ENCODE results near the gene AMOTL1.

The AMOTL1 gene

GRCh38 chr11:94775567-94776327, 7.6 kb downstream of the AMOTL1 start:
- H3K4me3 ChIP-seq (replicated peaks; ENCODE audit: low read depth, low read length): no peak overlapping the region
- DNase-seq (ENCODE audit: extremely low read depth, insufficient read length): no peak

GRCh38 chr11:94776351-94777321, 8.5 kb downstream of the AMOTL1 start:
- DNase-seq (ENCODE audit: extremely low read depth, insufficient read length): no peak
- no peak for TF ChIP-seq CTCF (IDR thresholded peaks at IDR 0.05; ENCODE audit: insufficient read depth, low read length, poor library complexity, severe bottlenecking)
- Histone ChIP-seq H3K27me3 (replicated peaks; ENCODE audit: control insufficient read depth, insufficient read depth, low read length) (no peaks in the 10 kb centered on the region), H3K4me3 (replicated peaks; ENCODE audit: low read depth, low read length) (no peak overlapping the region), H3K36me3 (ENCODE audit: control insufficient read depth, insufficient read depth, low read length) (no peaks in the 10 kb centered on the region)

More at GRCh38 chr11:94775567-94776327, 7.6 kb downstream of the AMOTL1 start:
- no peaks in the 10 kb centered on the region for H3K27me3 ChIP-seq (replicated peaks; ENCODE audit: control insufficient read depth, insufficient read depth, low read length)
- no peaks in the 10 kb centered on the region for H3K36me3 ChIP-seq (ENCODE audit: control insufficient read depth, insufficient read depth, low read length)
- no peak for TF ChIP-seq CTCF (IDR thresholded peaks at IDR 0.05; ENCODE audit: insufficient read depth, low read length, poor library complexity, severe bottlenecking)

DNA sequence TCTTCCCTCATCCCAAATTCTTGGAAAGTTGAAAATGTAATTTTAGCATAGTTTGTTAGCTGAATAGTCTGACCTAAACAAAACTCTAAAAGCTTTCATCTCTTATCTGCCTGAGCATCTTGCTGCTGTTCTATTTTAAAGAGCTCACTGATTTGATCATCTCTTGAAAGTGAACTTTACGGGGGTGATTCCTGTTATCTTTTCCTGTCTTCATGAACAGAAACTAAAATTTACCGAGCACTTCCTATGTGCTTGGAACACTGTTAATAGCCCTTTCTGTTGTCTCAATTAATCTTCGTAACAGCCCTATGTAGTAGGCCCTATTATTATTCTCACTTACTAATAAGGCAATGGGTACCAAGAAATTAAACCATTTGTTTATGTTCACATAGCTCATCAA, 12.3 kb downstream of the AMOTL1 start:
- TF ChIP-seq CTCF (IDR thresholded peaks at IDR 0.05; ENCODE audit: insufficient read depth, low read length, poor library complexity, severe bottlenecking): no peak
- DNase-seq (ENCODE audit: extremely low read depth, insufficient read length): no peak
- no peak overlapping the region for H3K4me3 ChIP-seq (replicated peaks; ENCODE audit: low read depth, low read length)
- no peaks in the 10 kb centered on the region for H3K36me3 ChIP-seq (ENCODE audit: control insufficient read depth, insufficient read depth, low read length)
- H3K27me3 ChIP-seq (replicated peaks; ENCODE audit: control insufficient read depth, insufficient read depth, low read length): no peaks in the 10 kb centered on the region; the same call in 1 of the 2 replicates

DNA sequence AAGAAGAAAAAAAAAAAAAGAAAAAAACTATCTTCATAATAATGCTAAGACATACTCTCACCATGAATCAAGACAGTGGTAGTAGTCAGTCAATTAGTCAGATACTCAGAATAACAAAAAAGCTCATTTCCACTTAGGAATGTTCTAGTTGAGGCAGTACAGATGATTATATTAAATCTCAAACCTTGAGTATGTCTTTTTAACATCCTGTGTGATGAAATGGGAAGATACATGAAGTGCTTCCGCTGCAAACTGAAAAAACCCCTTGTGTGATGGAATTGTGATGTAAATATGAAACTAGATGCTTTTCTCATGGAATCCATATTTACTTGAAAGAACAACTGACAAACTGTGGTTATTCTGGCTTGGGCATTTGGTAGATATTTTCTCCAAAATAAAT, 13.7 kb downstream of the AMOTL1 start:
- DNase-seq (ENCODE audit: extremely low read depth, insufficient read length): no peak
- Histone ChIP-seq H3K36me3 (ENCODE audit: control insufficient read depth, insufficient read depth, low read length) (no peaks in the 10 kb centered on the region), H3K4me3 (replicated peaks; ENCODE audit: low read depth, low read length) (no peak overlapping the region), H3K27me3 (replicated peaks; ENCODE audit: control insufficient read depth, insufficient read depth, low read length) (no peaks in the 10 kb centered on the region; the same call in 1 of the 2 replicates)
- TF ChIP-seq CTCF (IDR thresholded peaks at IDR 0.05; ENCODE audit: insufficient read depth, low read length, poor library complexity, severe bottlenecking): no peak

DNA sequence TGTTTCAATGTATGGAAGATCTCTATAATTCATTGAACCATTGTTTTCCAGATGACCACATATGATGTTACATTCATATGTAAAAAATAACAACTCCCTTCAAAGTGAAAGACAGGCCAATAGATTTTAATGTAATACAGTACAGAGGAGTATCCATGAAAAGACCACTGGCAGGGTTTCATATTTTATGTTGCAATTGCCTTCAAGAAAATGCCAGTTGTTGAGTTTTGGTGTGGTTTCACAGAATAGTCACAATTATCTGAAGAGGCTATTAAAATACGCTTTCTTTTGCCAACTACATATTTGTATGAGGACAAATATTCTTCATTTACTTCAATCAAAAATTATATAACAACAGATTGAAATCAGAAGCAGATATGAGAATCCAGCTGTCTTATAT, 14.3 kb downstream of the AMOTL1 start:
- Histone ChIP-seq H3K27me3 (replicated peaks; ENCODE audit: control insufficient read depth, insufficient read depth, low read length) (no peaks in the 10 kb centered on the region; the same call in 1 of the 2 replicates), H3K4me3 (replicated peaks; ENCODE audit: low read depth, low read length) (no peak overlapping the region), H3K36me3 (ENCODE audit: control insufficient read depth, insufficient read depth, low read length) (no peaks in the 10 kb centered on the region)
- DNase-seq (ENCODE audit: extremely low read depth, insufficient read length): no peak
- no peak for TF ChIP-seq CTCF (IDR thresholded peaks at IDR 0.05; ENCODE audit: insufficient read depth, low read length, poor library complexity, severe bottlenecking)

Data from GM06990 (cell line).